Stimulated activated CD4-positive, alpha-beta T cell treated with anti-CD3 and anti-CD28 coated beads, TNF-alpha, amount 100 ng/mL, for 24 hours (primary cell): Measurements from ENCODE around the gene MICALL2.

Source experiments
- DNase-seq, 3 experiments: peaks; one replicate each; pipeline ENCODE4 v3.0.0-alpha.2; 2020; ENCODE audit warnings: low read depth in 3 of 3

MICALL2 gene

GRCh38 chr7:1394371-1394770, 64.9 kb downstream of the MICALL2 start:
- DNase-seq = no peak

- DNase-seq = no peak
These were observed 65.8 kb downstream of the MICALL2 start for GRCh38 chr7:1393421-1393820.

- no peak for DNase-seq
These were observed 66.7 kb downstream of the MICALL2 start for GRCh38 chr7:1392556-1392955.

- DNase-seq = no peak
These were observed 67.8 kb downstream of the MICALL2 start for GRCh38 chr7:1391449-1391848.

- DNase-seq = no peak
These were observed 70.5 kb downstream of the MICALL2 start for GRCh38 chr7:1388703-1389335.

GRCh38 chr7:1388021-1388702, 71.1 kb downstream of the MICALL2 start:
- DNase-seq = no peak

- no peak for DNase-seq
These were observed 72.0 kb downstream of the MICALL2 start for GRCh38 chr7:1387261-1387660.

- no peak for DNase-seq
These were observed 72.5 kb downstream of the MICALL2 start for GRCh38 chr7:1386623-1387220.

GRCh38 chr7:1385809-1386622, 73.3 kb downstream of the MICALL2 start:
- no peak for DNase-seq

- no peak for DNase-seq
These were observed 74.0 kb downstream of the MICALL2 start for GRCh38 chr7:1385086-1385808.
